K562 (cell line): ENCODE results near the gene CCDC47. TPM values are rescaled to one million over a fixed set of nuclear protein-coding genes. Genes with fewer than 3 reads are reported as not detected.

Experiments used
- ATAC-seq: fragments of 200-7000 bp; cut with Tn5 transposase; 3 replicates; pipeline ENCODE4 v1.9.1; 2020; ENCODE audit warnings: moderate library complexity
- BruUV-seq: library from RNA; stranded (reverse); fragments of 400-500 nt; replicated peaks from 2 replicates; lab custom pipeline; 2021; lab: Mats Ljungman, UMichigan
- CTCF ChIA-PET: fragments of 300-600 bp; formaldehyde crosslinking; extraction: SDS; loops from one replicate; lab custom pipeline; 2021; ENCODE audit warnings: low intra/inter-chr PET ratio; lab: Yijun Ruan, JAX
- POLR2A ChIA-PET: fragments of 300-600, 350-650 bp; sonication (Branson Sonifier 250); formaldehyde crosslinking; extraction: SDS; loops from one replicate; lab custom pipeline; 2021; ENCODE audit warnings: antibody characterized with exemption, inconsistent platforms; lab: Yijun Ruan, JAX
- DNase-seq, 4 experiments: peaks; one replicate each; pipeline versions ENCODE4 v3.0.0 to v3.0.0-alpha.2; 2011 to 2018; ENCODE audit warnings: low spot score in 3 of 4, mixed read lengths in 3 of 4; ENCODE audit errors: extremely low read depth in 1 of 4
- FAIRE-seq: peaks from 2 replicates; lab custom pipeline; 2011; peaks lifted over from hg19 to GRCh38; lab: Jason Lieb, UNC
- H2AFZ ChIP-seq: 2 replicates; pipeline ENCODE4 v1.6.0; 2011; ENCODE audit warnings: low read depth, low read length, control low read depth, inconsistent platforms
- H3K27ac ChIP-seq: fragments of 200-600 bp; 3 replicates; pipeline ENCODE4 v1.8.0; 2011; ENCODE audit warnings: low read depth, mild to moderate bottlenecking, control low read depth, inconsistent platforms, low read length, moderate library complexity, mixed read lengths; ENCODE audit errors: extremely low read depth
- H3K27me3 ChIP-seq, 2 experiments: fragments of 300-600 bp in 1 of 2; 2 replicates in 1 of 2; 3 replicates in 1 of 2; pipeline versions ENCODE4 v1.6.0 to v1.8.0; 2011; ENCODE audit warnings: inconsistent platforms in 2 of 2, low read length in 2 of 2, mild to moderate bottlenecking in 1 of 2, mixed read lengths in 1 of 2, moderate library complexity in 1 of 2; ENCODE audit not compliant: control insufficient read depth in 2 of 2, insufficient read depth in 2 of 2
- H3K36me3 ChIP-seq: fragments of 300-600 bp; 3 replicates; pipeline ENCODE4 v1.8.0; 2011; ENCODE audit warnings: mild to moderate bottlenecking, low read length, inconsistent platforms; ENCODE audit not compliant: control insufficient read depth, insufficient read depth
- H3K4me1 ChIP-seq, 2 experiments: fragments of 200-600 bp in 1 of 2; replicated peaks in 1 of 2; 2 replicates in 1 of 2; 3 replicates in 1 of 2; pipeline versions ENCODE4 v1.5.1 to v1.8.0; 2011; ENCODE audit warnings: inconsistent platforms in 2 of 2, low read length in 2 of 2, mild to moderate bottlenecking in 1 of 2, mixed read lengths in 1 of 2, moderate library complexity in 1 of 2; ENCODE audit not compliant: control insufficient read depth in 2 of 2, insufficient read depth in 2 of 2
- H3K4me2 ChIP-seq: 2 replicates; pipeline ENCODE4 v1.6.1; 2011; ENCODE audit warnings: low read length, control low read depth, inconsistent platforms, mixed read lengths; ENCODE audit not compliant: insufficient read depth
- H3K4me3 ChIP-seq: fragments of 200-600 bp; sonication (generic), shearing (Covaris generic); 2 replicates; pipeline ENCODE4 v1.5.1; 2016; ENCODE audit warnings: control low read depth, inconsistent platforms
- H3K79me2 ChIP-seq: fragments of 200-600 bp; 3 replicates; pipeline ENCODE4 v1.8.0; 2011; ENCODE audit warnings: low read length, inconsistent platforms; ENCODE audit not compliant: control insufficient read depth, insufficient read depth
- H3K9ac ChIP-seq, 2 experiments: 2 replicates each; pipeline versions ENCODE4 v1.6.0 to v1.6.1; 2011; ENCODE audit warnings: low read depth in 2 of 2, low read length in 2 of 2, control low read depth in 1 of 2, inconsistent platforms in 1 of 2, mild to moderate bottlenecking in 1 of 2, mixed read lengths in 1 of 2; ENCODE audit not compliant: insufficient read depth in 1 of 2
- H3K9me1 ChIP-seq: one replicate; pipeline ENCODE4 v1.6.0; 2011; ENCODE audit warnings: inconsistent platforms, mild to moderate bottlenecking, low read length, moderate library complexity; ENCODE audit not compliant: control insufficient read depth, insufficient read depth
- H3K9me3 ChIP-seq: replicated peaks from 2 replicates; pipeline ENCODE4 v1.5.1; 2011; ENCODE audit warnings: low read depth, low read length, inconsistent platforms; ENCODE audit not compliant: control insufficient read depth, insufficient read depth
- H4K20me1 ChIP-seq: replicated peaks from 2 replicates; pipeline ENCODE4 v1.6.1; 2011; ENCODE audit warnings: low read length, inconsistent platforms, mixed read lengths; ENCODE audit not compliant: control insufficient read depth, insufficient read depth
- ESRRA ChIP-seq: fragments of 450-650 bp; IDR thresholded peaks from 2 replicates; pipeline ENCODE4 v1.6.1; 2014; ENCODE audit warnings: low read depth, mild to moderate bottlenecking, moderate library complexity, borderline replicate concordance
- POLR2A ChIP-seq: fragments of 450-650 bp; conservative IDR thresholded peaks from 2 replicates; pipeline ENCODE4 v1.6.1; 2016
- POLR2AphosphoS5 ChIP-seq: IDR thresholded peaks from 2 replicates; pipeline ENCODE4 v1.6.1; 2011; ENCODE audit warnings: mild to moderate bottlenecking, low read depth, low read length, moderate library complexity; ENCODE audit not compliant: control insufficient read depth, insufficient read depth
- RBM15 ChIP-seq: fragments of 200-400 bp; formaldehyde crosslinking; IDR thresholded peaks from 2 replicates; pipeline ENCODE4 v1.6.1; 2018; ENCODE audit warnings: mild to moderate bottlenecking, low read length, moderate library complexity; ENCODE audit not compliant: insufficient read depth
- RBM22 ChIP-seq: fragments of 200-400 bp; formaldehyde crosslinking; IDR thresholded peaks from 2 replicates; pipeline ENCODE4 v1.6.1; 2018; ENCODE audit warnings: low read length, low read depth; ENCODE audit not compliant: poor library complexity, severe bottlenecking
- WGBS: fragments of 100-300 bp; shearing (Covaris generic); methylation state at CpG from one replicate; pipeline ENCODE4 v1.1.6; 2016; ENCODE audit warnings: low coverage, mixed read lengths; ENCODE audit not compliant: insufficient coverage; ENCODE audit errors: missing lambda C conversion rate; 5-methylcytosine and 5-hydroxymethylcytosine counted together
- in situ Hi-C: fragments of 300-500 bp; cut with MboI; formaldehyde crosslinking; loops from 4 replicates; pipeline ENCODE4 v1.15.0; 2018; ENCODE audit warnings: inconsistent platforms, mixed read lengths
- intact Hi-C: fragments of 100-400 bp; cut with micrococcal nuclease; formaldehyde crosslinking; loops from 2 replicates; pipeline ENCODE4 v1.14.2; 2022
- polyA plus RNA-seq, 8 experiments: library from polyadenylated mRNA; depleted of rRNA in 4 of 8; stranded (reverse) in 5 of 8; unstranded in 3 of 8; fragments of >200 nt; fragmentation: Nextera tagmentation in 2 of 8; fragmentation: Illumina TruSeq in 1 of 8; extraction: Ambion mirVana in 2 of 8; extraction: Trizol in 1 of 8; gene quantifications; 2 replicates each; pipeline versions ENCODE4 v1.2.1 to v1.2.3, GENCODE V29; 2011 to 2014; ENCODE audit warnings: inconsistent platforms in 1 of 8, missing spikeins in 1 of 8
- total RNA-seq, 7 experiments: library from RNA; depleted of rRNA in 6 of 7; stranded (reverse); fragments of >200 nt in 6 of 7; fragmentation: Illumina TruSeq in 2 of 7; extraction: Trizol in 2 of 7; gene quantifications; 2 replicates each; pipeline versions ENCODE4 v1.2.1 to v1.2.3, GENCODE V29; 2011 to 2021; ENCODE audit warnings: low replicate concordance in 1 of 7
- TF ChIP-seq, protein P1 (sequence below): IDR thresholded peaks from 2 replicates; pipeline ENCODE4 v1.6.1; 2014; ENCODE audit warnings: antibody characterized with exemption
- TF ChIP-seq, protein P2 (sequence below), 2 experiments: fragments of 450-650 bp; IDR thresholded peaks; 2 replicates each; pipeline ENCODE4 v1.6.1; 2018; ENCODE audit warnings: mild to moderate bottlenecking in 2 of 2, low read depth in 1 of 2; ENCODE audit not compliant: partially characterized antibody in 2 of 2
- TF ChIP-seq, protein P3 (sequence below): IDR thresholded peaks from 2 replicates; pipeline ENCODE4 v1.6.1; 2016; ENCODE audit warnings: missing genetic modification characterization, missing compliant biosample characterization
- TF ChIP-seq, protein P4 (sequence below): sonication (generic); formaldehyde crosslinking; IDR thresholded peaks from 2 replicates; pipeline ENCODE4 v1.8.0; 2022; ENCODE audit warnings: mild to moderate bottlenecking, missing genetic modification reagents, borderline replicate concordance

Gene CCDC47
- total and polyA plus RNA-seq, 9 of the 15 experiments (the other 6 are each of a cell fraction or from before 2014, with no cell fraction given): 15.5 to 162 (median 122) TPM

DNA sequence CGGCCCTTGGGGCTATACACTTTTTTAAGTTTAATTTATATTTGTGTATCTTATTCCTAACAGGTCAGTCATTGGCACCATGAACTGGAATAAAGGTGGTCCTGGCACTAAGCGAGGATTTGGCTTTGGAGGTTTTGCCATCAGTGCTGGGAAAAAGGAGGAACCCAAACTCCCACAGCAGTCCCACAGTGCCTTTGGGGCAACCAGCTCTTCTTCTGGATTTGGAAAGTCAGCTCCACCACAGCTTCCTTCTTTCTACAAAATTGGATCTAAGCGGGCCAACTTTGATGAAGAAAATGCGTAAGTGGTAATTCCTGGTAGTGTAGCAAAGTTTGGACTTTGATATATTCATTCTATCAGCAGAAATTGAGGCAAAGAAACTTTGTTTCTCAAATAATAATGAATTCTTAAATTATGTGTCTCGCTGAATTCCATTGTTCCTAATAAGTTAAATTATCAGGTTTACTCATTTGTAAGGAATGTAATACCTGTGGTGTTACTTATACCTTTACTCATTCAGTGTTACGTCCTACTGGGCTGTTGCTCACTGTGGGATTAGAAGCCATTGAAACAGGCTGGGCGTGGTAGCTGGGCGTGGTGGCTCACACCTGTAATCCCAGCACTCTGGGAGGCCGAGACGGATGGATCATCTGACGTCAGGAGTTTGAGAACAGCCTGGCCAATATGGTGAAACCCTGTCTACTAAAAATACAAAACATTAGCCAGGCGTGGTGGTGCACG is 13.7 kb upstream of the CCDC47 start (continued):
- TF ChIP-seq, protein P1, sequence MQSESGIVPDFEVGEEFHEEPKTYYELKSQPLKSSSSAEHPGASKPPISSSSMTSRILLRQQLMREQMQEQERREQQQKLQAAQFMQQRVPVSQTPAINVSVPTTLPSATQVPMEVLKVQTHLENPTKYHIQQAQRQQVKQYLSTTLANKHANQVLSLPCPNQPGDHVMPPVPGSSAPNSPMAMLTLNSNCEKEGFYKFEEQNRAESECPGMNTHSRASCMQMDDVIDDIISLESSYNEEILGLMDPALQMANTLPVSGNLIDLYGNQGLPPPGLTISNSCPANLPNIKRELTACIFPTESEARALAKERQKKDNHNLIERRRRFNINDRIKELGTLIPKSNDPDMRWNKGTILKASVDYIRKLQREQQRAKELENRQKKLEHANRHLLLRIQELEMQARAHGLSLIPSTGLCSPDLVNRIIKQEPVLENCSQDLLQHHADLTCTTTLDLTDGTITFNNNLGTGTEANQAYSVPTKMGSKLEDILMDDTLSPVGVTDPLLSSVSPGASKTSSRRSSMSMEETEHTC: no peak
- TF ChIP-seq POLR2A (no peak), RBM15 (no peak)

DNA sequence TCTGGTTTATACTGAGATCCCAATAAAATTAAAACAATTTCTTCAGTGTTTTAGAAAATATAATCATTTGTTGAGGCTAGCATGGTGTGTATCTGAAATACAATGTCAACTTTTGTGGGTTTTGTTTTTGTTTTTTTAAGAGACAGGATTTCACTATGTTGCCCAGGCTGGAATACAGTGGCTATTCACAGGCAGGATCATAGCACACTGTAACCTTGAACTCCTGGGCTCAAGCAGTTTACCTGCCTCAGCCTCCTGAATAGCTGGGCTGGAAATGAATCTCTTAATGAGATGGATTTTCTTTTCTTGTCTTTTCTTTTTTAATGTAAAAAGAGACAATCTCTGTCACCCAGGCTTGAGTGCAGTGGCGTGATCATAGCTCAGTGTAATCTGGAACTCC is 12.7 kb upstream of the CCDC47 start:
- no peak overlapping the region for H3K9ac ChIP-seq
- ChIA-PET POLR2A (interaction anchor here (0.8 to 8.0 kb wide), 5 partner anchors 9 to 40 kb away, joined by 3 to 82 read pairs (median 4); partner anchors contain the start of genes CCDC47 and DDX42), CTCF (no interaction called here)
- peaks cover 81% of the 10 kb centered on the region for H3K79me2 ChIP-seq
- no peaks in the 10 kb centered on the region for H3K9me3 ChIP-seq
- no peak for FAIRE-seq
- 100% methylated on average over 1 of the region's 1 CpG for WGBS
- no peaks in the 10 kb centered on the region; the same call in 1 of the 2 replicates for H4K20me1 ChIP-seq
- in situ Hi-C loops (no loop called here), intact Hi-C loops (no loop called here)
- H3K4me2 ChIP-seq: no peak overlapping the region
- no peak for ATAC-seq
- no peaks in the 10 kb centered on the region for H3K27me3 ChIP-seq
- H2AFZ ChIP-seq: no peak overlapping the region
- H3K4me3 ChIP-seq: no peak overlapping the region
- no peaks in the 10 kb centered on the region for H3K9me1 ChIP-seq
- DNase-seq: no peak
- no peaks in the 10 kb centered on the region for H3K4me1 ChIP-seq
- no peak overlapping the region for H3K27ac ChIP-seq
- no TSS peak for BruUV-seq
- peaks cover 86% of the 10 kb centered on the region for H3K36me3 ChIP-seq
- TF ChIP-seq, protein P2, sequence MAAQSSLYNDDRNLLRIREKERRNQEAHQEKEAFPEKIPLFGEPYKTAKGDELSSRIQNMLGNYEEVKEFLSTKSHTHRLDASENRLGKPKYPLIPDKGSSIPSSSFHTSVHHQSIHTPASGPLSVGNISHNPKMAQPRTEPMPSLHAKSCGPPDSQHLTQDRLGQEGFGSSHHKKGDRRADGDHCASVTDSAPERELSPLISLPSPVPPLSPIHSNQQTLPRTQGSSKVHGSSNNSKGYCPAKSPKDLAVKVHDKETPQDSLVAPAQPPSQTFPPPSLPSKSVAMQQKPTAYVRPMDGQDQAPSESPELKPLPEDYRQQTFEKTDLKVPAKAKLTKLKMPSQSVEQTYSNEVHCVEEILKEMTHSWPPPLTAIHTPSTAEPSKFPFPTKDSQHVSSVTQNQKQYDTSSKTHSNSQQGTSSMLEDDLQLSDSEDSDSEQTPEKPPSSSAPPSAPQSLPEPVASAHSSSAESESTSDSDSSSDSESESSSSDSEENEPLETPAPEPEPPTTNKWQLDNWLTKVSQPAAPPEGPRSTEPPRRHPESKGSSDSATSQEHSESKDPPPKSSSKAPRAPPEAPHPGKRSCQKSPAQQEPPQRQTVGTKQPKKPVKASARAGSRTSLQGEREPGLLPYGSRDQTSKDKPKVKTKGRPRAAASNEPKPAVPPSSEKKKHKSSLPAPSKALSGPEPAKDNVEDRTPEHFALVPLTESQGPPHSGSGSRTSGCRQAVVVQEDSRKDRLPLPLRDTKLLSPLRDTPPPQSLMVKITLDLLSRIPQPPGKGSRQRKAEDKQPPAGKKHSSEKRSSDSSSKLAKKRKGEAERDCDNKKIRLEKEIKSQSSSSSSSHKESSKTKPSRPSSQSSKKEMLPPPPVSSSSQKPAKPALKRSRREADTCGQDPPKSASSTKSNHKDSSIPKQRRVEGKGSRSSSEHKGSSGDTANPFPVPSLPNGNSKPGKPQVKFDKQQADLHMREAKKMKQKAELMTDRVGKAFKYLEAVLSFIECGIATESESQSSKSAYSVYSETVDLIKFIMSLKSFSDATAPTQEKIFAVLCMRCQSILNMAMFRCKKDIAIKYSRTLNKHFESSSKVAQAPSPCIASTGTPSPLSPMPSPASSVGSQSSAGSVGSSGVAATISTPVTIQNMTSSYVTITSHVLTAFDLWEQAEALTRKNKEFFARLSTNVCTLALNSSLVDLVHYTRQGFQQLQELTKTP (IDR thresholded peaks at IDR 0.05; ENCODE audit: low read depth in 1 of 2, partially characterized antibody in 2 of 2): no peak
- TF ChIP-seq RBM22: no peak
- TF ChIP-seq ESRRA: no peak
- TF ChIP-seq, protein P3, sequence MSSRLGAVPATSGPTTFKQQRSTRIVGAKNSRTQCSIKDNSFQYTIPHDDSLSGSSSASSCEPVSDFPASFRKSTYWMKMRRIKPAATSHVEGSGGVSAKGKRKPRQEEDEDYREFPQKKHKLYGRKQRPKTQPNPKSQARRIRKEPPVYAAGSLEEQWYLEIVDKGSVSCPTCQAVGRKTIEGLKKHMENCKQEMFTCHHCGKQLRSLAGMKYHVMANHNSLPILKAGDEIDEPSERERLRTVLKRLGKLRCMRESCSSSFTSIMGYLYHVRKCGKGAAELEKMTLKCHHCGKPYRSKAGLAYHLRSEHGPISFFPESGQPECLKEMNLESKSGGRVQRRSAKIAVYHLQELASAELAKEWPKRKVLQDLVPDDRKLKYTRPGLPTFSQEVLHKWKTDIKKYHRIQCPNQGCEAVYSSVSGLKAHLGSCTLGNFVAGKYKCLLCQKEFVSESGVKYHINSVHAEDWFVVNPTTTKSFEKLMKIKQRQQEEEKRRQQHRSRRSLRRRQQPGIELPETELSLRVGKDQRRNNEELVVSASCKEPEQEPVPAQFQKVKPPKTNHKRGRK (tag): no peak
- TF ChIP-seq, protein P4, sequence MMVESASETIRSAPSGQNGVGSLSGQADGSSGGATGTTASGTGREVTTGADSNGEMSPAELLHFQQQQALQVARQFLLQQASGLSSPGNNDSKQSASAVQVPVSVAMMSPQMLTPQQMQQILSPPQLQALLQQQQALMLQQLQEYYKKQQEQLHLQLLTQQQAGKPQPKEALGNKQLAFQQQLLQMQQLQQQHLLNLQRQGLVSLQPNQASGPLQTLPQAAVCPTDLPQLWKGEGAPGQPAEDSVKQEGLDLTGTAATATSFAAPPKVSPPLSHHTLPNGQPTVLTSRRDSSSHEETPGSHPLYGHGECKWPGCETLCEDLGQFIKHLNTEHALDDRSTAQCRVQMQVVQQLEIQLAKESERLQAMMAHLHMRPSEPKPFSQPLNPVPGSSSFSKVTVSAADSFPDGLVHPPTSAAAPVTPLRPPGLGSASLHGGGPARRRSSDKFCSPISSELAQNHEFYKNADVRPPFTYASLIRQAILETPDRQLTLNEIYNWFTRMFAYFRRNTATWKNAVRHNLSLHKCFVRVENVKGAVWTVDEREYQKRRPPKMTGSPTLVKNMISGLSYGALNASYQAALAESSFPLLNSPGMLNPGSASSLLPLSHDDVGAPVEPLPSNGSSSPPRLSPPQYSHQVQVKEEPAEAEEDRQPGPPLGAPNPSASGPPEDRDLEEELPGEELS: no peak
- no peak for TF ChIP-seq POLR2AphosphoS5
